GM12878 (cell line): Measurements from ENCODE around the gene TYROBP. TPM values are rescaled to one million over a fixed set of nuclear protein-coding genes. Genes with fewer than 3 reads are reported as not detected.

Experiments
- ATAC-seq: fragments of 200-7000 bp; cut with Tn5 transposase; 3 replicates; pipeline ENCODE4 v1.9.1; 2020; ENCODE audit warnings: mild to moderate bottlenecking, moderate library complexity
- BruUV-seq: library from RNA; stranded (reverse); fragments of 400-500 nt; replicated peaks from 2 replicates; lab custom pipeline; 2021; lab: Mats Ljungman, UMichigan
- CTCF ChIA-PET: fragments of 300-600 bp; sonication (Branson Sonifier 250); formaldehyde crosslinking; extraction: SDS; loops from one replicate; lab custom pipeline; 2021; ENCODE audit warnings: inconsistent platforms; lab: Yijun Ruan, JAX
- POLR2A ChIA-PET: fragments of 350-600 bp; formaldehyde crosslinking; extraction: SDS; loops from one replicate; lab custom pipeline; 2021; ENCODE audit warnings: inconsistent platforms; lab: Charles Lee
- RAD21 ChIA-PET: fragments of 300-600 bp; sonication (Branson Sonifier 250); formaldehyde crosslinking; loops from one replicate; lab custom pipeline; 2023; ENCODE audit warnings: antibody characterized with exemption; ENCODE audit not compliant: unreplicated experiment; lab: Charles Lee
- SMC1A ChIA-PET: fragments of 300-600 bp; sonication (Branson Sonifier 250); formaldehyde crosslinking; loops from one replicate; lab custom pipeline; 2023; ENCODE audit not compliant: unreplicated experiment, uncharacterized antibody; lab: Charles Lee
- DNase-seq: peaks from one replicate; pipeline ENCODE4 v3.0.0-alpha.2; 2011; ENCODE audit warnings: low read depth, low spot score
- FAIRE-seq: peaks from 3 replicates; lab custom pipeline; 2011; peaks lifted over from hg19 to GRCh38; lab: Jason Lieb, UNC
- H2AFZ ChIP-seq: 2 replicates; pipeline ENCODE4 v1.6.0; 2011; ENCODE audit warnings: low read depth, low read length, control low read depth; ENCODE audit not compliant: control insufficient read depth
- H3K27ac ChIP-seq: 2 replicates; pipeline ENCODE4 v1.5.1; 2011; ENCODE audit warnings: control low read depth; ENCODE audit not compliant: control insufficient read depth, insufficient read depth
- H3K27me3 ChIP-seq, 2 experiments: replicated peaks in 1 of 2; 2 replicates each; pipeline versions ENCODE4 v1.6.0 to v1.6.1; 2011; ENCODE audit warnings: low read length in 1 of 2; ENCODE audit not compliant: control insufficient read depth in 2 of 2, insufficient read depth in 2 of 2
- H3K36me3 ChIP-seq, 2 experiments: 2 replicates each; pipeline ENCODE4 v1.5.1; 2011; ENCODE audit warnings: low read length in 1 of 2; ENCODE audit not compliant: control insufficient read depth in 2 of 2, insufficient read depth in 2 of 2
- H3K4me1 ChIP-seq: 2 replicates; pipeline ENCODE4 v1.6.1; 2011; ENCODE audit warnings: mild to moderate bottlenecking, low read length, moderate library complexity, mixed read lengths; ENCODE audit not compliant: control insufficient read depth, insufficient read depth
- H3K4me2 ChIP-seq: 2 replicates; pipeline ENCODE4 v1.6.0; 2011; ENCODE audit warnings: control low read depth; ENCODE audit not compliant: control insufficient read depth, insufficient read depth
- H3K4me3 ChIP-seq: fragments of 200-600 bp; sonication (generic); 2 replicates; pipeline ENCODE4 v1.5.1; 2016
- H3K79me2 ChIP-seq: 2 replicates; pipeline ENCODE4 v1.6.0; 2011; ENCODE audit warnings: low read length; ENCODE audit not compliant: control insufficient read depth, insufficient read depth
- H3K9ac ChIP-seq: 2 replicates; pipeline ENCODE4 v1.8.0; 2011; ENCODE audit warnings: low read length, control low read depth, mixed read lengths; ENCODE audit not compliant: control insufficient read depth, insufficient read depth
- H3K9me3 ChIP-seq: replicated peaks from 3 replicates; pipeline ENCODE4 v1.5.1; 2011; ENCODE audit warnings: mild to moderate bottlenecking, low read length; ENCODE audit not compliant: control insufficient read depth, insufficient read depth
- H4K20me1 ChIP-seq: 2 replicates; pipeline ENCODE4 v1.6.0; 2011; ENCODE audit not compliant: control insufficient read depth, insufficient read depth
- CBFB ChIP-seq: IDR thresholded peaks from 2 replicates; pipeline ENCODE4 v1.6.1; 2016; ENCODE audit warnings: antibody characterized with exemption, low read depth
- CHD4 ChIP-seq: fragments of 200-600 bp; sonication (generic); IDR thresholded peaks from 2 replicates; pipeline ENCODE4 v1.6.1; 2016; ENCODE audit warnings: mild to moderate bottlenecking
- E2F4 ChIP-seq: IDR thresholded peaks from 2 replicates; pipeline ENCODE4 v1.6.1; 2012; ENCODE audit warnings: low read depth, low read length, improper control_type of control experiment
- HDGF ChIP-seq: fragments of 450-650 bp; IDR thresholded peaks from 2 replicates; pipeline ENCODE4 v1.6.1; 2016; ENCODE audit warnings: antibody characterized with exemption
- JUNB ChIP-seq: IDR thresholded peaks from 2 replicates; pipeline ENCODE4 v1.6.1; 2016; ENCODE audit warnings: antibody characterized with exemption, mild to moderate bottlenecking
- LARP7 ChIP-seq: fragments of 450-650 bp; IDR thresholded peaks from 2 replicates; pipeline ENCODE4 v1.6.1; 2017; ENCODE audit warnings: mild to moderate bottlenecking
- NRF1 ChIP-seq: conservative IDR thresholded peaks from 2 replicates; pipeline ENCODE4 v1.6.1; 2011; ENCODE audit warnings: mild to moderate bottlenecking, low read depth, low read length, improper control_type of control experiment
- PBX3 ChIP-seq: IDR thresholded peaks from 2 replicates; pipeline ENCODE4 v1.6.1; 2011; ENCODE audit warnings: mild to moderate bottlenecking, low read depth, low read length, moderate library complexity; ENCODE audit not compliant: insufficient replicate concordance
- POLR2AphosphoS5 ChIP-seq: IDR thresholded peaks from 2 replicates; pipeline ENCODE4 v1.6.1; 2011; ENCODE audit warnings: mild to moderate bottlenecking, low read length, inconsistent platforms
- SIX5 ChIP-seq: IDR thresholded peaks from 2 replicates; pipeline ENCODE4 v1.6.1; 2011; ENCODE audit warnings: mild to moderate bottlenecking, low read depth, low read length, moderate library complexity; ENCODE audit not compliant: severe bottlenecking
- ZNF384 ChIP-seq: IDR thresholded peaks from 2 replicates; pipeline ENCODE4 v1.6.1; 2012; ENCODE audit warnings: low read depth, mild to moderate bottlenecking, low read length, improper control_type of control experiment, borderline replicate concordance
- WGBS: methylation state at CpG from one replicate; pipeline ENCODE4 v1.1.6; 2016; ENCODE audit warnings: low lambda C conversion rate; ENCODE audit not compliant: insufficient replicate concordance, insufficient coverage; ENCODE audit errors: missing lambda C conversion rate; 5-methylcytosine and 5-hydroxymethylcytosine counted together
- in situ Hi-C: fragments of 300-500 bp; cut with MboI; formaldehyde crosslinking; loops from 9 replicates; pipeline ENCODE4 v1.14.3; 2018; ENCODE audit warnings: mixed read lengths
- intact Hi-C: fragments of 100-400 bp; cut with micrococcal nuclease; formaldehyde crosslinking; loops from one replicate; pipeline ENCODE4 v1.14.2; 2022; ENCODE audit not compliant: unreplicated experiment
- polyA plus RNA-seq, 11 experiments: library from polyadenylated mRNA; depleted of rRNA in 4 of 11; unstranded in 6 of 11; stranded (reverse) in 5 of 11; fragments of >200 nt; fragmentation: Nextera tagmentation in 4 of 11; fragmentation: Illumina TruSeq in 1 of 11; extraction: Ambion mirVana in 4 of 11; extraction: Trizol in 1 of 11; gene quantifications; 1 replicate in 1 of 11; 2 replicates in 10 of 11; pipeline versions ENCODE4 v1.2.1 to v1.2.3, GENCODE V29; 2011 to 2016; ENCODE audit warnings: inconsistent platforms in 2 of 11, missing spikeins in 2 of 11, low read depth in 1 of 11
- total RNA-seq, 4 experiments: library from RNA; depleted of rRNA in 3 of 4; stranded (reverse); fragments of >200 nt in 3 of 4; fragmentation: Illumina TruSeq in 1 of 4; extraction: Trizol in 1 of 4; gene quantifications; 2 replicates each; pipeline versions ENCODE4 v1.2.1 to v1.2.3, GENCODE V29; 2013 to 2021
- TF ChIP-seq, protein P1 (sequence below): fragments of 450-650 bp; IDR thresholded peaks from 2 replicates; pipeline ENCODE4 v1.6.1; 2017; ENCODE audit warnings: antibody characterized with exemption, mild to moderate bottlenecking, moderate library complexity
- TF ChIP-seq, protein P2 (sequence below): fragments of 450-650 bp; IDR thresholded peaks from 2 replicates; pipeline ENCODE4 v1.6.1; 2016; ENCODE audit warnings: mild to moderate bottlenecking

The TYROBP gene
- total and polyA plus RNA-seq, 10 of the 15 experiments (the other 5 are each of a cell fraction or from before 2014, with no cell fraction given), result 0.33 to 2.4 (median 0.58) TPM; not detected in 2

DNA sequence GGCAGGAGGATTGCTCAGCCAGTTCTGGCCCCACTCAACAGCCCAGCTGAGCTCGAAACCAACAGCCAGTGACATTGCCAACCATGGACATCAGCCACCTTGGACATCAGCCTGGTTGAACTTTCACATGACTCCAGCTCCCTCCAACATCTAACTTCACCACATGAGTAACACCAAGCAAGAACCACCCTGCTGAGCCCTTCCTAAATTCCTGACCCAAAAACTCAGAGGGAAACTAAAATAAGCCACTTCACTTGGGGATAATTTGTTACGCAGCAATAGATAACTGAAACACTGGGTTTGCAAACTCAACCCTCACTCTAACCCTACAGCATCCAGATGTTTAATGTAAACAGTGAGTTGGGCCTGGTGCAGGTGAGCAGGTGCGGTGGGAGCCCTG is 17.4 kb upstream of the TYROBP start:
- H3K36me3 ChIP-seq, result no peaks in the 10 kb centered on the region
- H3K79me2 ChIP-seq, result no peaks in the 10 kb centered on the region
- POLR2A ChIA-PET, result interaction anchor here (1.1 kb wide), 1 partner anchor 12 kb away, joined by 3 read pairs; no protein-coding TSS in a partner anchor
- CTCF ChIA-PET, result interaction anchor here (1.0 to 2.1 kb wide), 3 partner anchors 10 to 43 kb away, joined by 4 to 10 read pairs (median 7); no protein-coding TSS in a partner anchor
- TF ChIP-seq SIX5 (no peak), CBFB (no peak), E2F4 (no peak), HDGF (no peak), NRF1 (no peak), POLR2AphosphoS5 (no peak), ZNF384 (no peak), JUNB (no peak), LARP7 (no peak), PBX3 (no peak), CHD4 (no peak)
- TF ChIP-seq, protein P1, sequence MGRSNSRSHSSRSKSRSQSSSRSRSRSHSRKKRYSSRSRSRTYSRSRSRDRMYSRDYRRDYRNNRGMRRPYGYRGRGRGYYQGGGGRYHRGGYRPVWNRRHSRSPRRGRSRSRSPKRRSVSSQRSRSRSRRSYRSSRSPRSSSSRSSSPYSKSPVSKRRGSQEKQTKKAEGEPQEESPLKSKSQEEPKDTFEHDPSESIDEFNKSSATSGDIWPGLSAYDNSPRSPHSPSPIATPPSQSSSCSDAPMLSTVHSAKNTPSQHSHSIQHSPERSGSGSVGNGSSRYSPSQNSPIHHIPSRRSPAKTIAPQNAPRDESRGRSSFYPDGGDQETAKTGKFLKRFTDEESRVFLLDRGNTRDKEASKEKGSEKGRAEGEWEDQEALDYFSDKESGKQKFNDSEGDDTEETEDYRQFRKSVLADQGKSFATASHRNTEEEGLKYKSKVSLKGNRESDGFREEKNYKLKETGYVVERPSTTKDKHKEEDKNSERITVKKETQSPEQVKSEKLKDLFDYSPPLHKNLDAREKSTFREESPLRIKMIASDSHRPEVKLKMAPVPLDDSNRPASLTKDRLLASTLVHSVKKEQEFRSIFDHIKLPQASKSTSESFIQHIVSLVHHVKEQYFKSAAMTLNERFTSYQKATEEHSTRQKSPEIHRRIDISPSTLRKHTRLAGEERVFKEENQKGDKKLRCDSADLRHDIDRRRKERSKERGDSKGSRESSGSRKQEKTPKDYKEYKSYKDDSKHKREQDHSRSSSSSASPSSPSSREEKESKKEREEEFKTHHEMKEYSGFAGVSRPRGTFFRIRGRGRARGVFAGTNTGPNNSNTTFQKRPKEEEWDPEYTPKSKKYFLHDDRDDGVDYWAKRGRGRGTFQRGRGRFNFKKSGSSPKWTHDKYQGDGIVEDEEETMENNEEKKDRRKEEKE, result no peak
- TF ChIP-seq, protein P2, sequence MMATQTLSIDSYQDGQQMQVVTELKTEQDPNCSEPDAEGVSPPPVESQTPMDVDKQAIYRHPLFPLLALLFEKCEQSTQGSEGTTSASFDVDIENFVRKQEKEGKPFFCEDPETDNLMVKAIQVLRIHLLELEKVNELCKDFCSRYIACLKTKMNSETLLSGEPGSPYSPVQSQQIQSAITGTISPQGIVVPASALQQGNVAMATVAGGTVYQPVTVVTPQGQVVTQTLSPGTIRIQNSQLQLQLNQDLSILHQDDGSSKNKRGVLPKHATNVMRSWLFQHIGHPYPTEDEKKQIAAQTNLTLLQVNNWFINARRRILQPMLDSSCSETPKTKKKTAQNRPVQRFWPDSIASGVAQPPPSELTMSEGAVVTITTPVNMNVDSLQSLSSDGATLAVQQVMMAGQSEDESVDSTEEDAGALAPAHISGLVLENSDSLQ, result no peak
- TF ChIP-seq, all 136 proteins: peak for 0
- ChIA-PET SMC1A (interaction anchor here (0.8 to 2.3 kb wide), 3 partner anchors 10 to 42 kb away, joined by 4 to 13 read pairs (median 10); no protein-coding TSS in a partner anchor), RAD21 (no interaction called here)
- no peaks in the 10 kb centered on the region for H3K27me3 ChIP-seq
- no peaks in the 10 kb centered on the region for H4K20me1 ChIP-seq
- H3K4me1 ChIP-seq, result peaks cover 15% of the 10 kb centered on the region
- WGBS, result 35% methylated on average over 3 of the region's 3 CpGs
- DNase-seq (no peak), FAIRE-seq (no peak), ATAC-seq (no peak)
- intact Hi-C loops (no loop called here), in situ Hi-C loops (no loop called here)
- H3K4me3 ChIP-seq, result no peak overlapping the region
- no TSS peak for BruUV-seq
- no peak overlapping the region for H3K9ac ChIP-seq
- H3K27ac ChIP-seq, result no peak overlapping the region
- H2AFZ ChIP-seq, result no peak overlapping the region
- peaks cover 5% of the 10 kb centered on the region; the same call in 2 of the 3 replicates for H3K9me3 ChIP-seq
- no peak overlapping the region for H3K4me2 ChIP-seq
